HEK293 (cell line): ENCODE data around the gene CAMK2G.

Experiments
- EGR2 ChIP-seq: fragments of 450-650 bp; formaldehyde crosslinking; IDR thresholded peaks from 2 replicates; pipeline ENCODE4 v1.5.1; 2016; ENCODE audit warnings: low read depth, missing biosample characterization, missing genetic modification characterization
- HOXA7 ChIP-seq: sonication (generic); formaldehyde crosslinking; IDR thresholded peaks from 2 replicates; pipeline ENCODE4 v1.8.1; 2022; ENCODE audit warnings: missing genetic modification reagents, borderline replicate concordance
- ZBTB1 ChIP-seq: fragments of 450-650 bp; formaldehyde crosslinking; IDR thresholded peaks from 2 replicates; pipeline ENCODE4 v1.5.1; 2016; ENCODE audit warnings: missing biosample characterization, missing genetic modification characterization
- ZBTB8A ChIP-seq: fragments of 450-650 bp; formaldehyde crosslinking; IDR thresholded peaks from 2 replicates; pipeline ENCODE4 v1.5.1; 2016; ENCODE audit warnings: missing biosample characterization, missing genetic modification characterization
- ZNF175 ChIP-seq: fragments of 450-650 bp; formaldehyde crosslinking; IDR thresholded peaks from 2 replicates; pipeline ENCODE4 v1.5.1; 2016; ENCODE audit warnings: missing biosample characterization, missing genetic modification characterization
- ZNF202 ChIP-seq: fragments of 450-650 bp; formaldehyde crosslinking; IDR thresholded peaks from 2 replicates; pipeline ENCODE4 v1.5.1; 2016; ENCODE audit warnings: missing biosample characterization, missing genetic modification characterization, borderline replicate concordance
- ZNF391 ChIP-seq: fragments of 450-650 bp; formaldehyde crosslinking; IDR thresholded peaks from 2 replicates; pipeline ENCODE4 v1.5.1; 2016; ENCODE audit warnings: low read depth, missing biosample characterization, missing genetic modification characterization, borderline replicate concordance
- ZNF510 ChIP-seq: fragments of 450-650 bp; formaldehyde crosslinking; IDR thresholded peaks from 2 replicates; pipeline ENCODE4 v1.5.1; 2018; ENCODE audit warnings: mild to moderate bottlenecking, missing genetic modification characterization, missing biosample characterization; ENCODE audit not compliant: insufficient replicate concordance
- ZNF792 ChIP-seq: fragments of 450-650 bp; formaldehyde crosslinking; IDR thresholded peaks from 2 replicates; pipeline ENCODE4 v1.5.1; 2016; ENCODE audit warnings: missing biosample characterization, missing genetic modification characterization
- TF ChIP-seq, protein P1 (sequence below): fragments of 450-650 bp; formaldehyde crosslinking; IDR thresholded peaks from 2 replicates; pipeline ENCODE4 v1.5.1; 2016; ENCODE audit warnings: missing biosample characterization, missing genetic modification characterization
- TF ChIP-seq, protein P2 (sequence below): fragments of 450-650 bp; formaldehyde crosslinking; IDR thresholded peaks from 2 replicates; pipeline ENCODE4 v1.5.1; 2016; ENCODE audit warnings: missing biosample characterization, missing genetic modification characterization
- TF ChIP-seq, protein P3 (sequence below): fragments of 450-650 bp; formaldehyde crosslinking; IDR thresholded peaks from 2 replicates; pipeline ENCODE4 v1.5.1; 2016; ENCODE audit warnings: missing biosample characterization, missing genetic modification characterization

DNA sequence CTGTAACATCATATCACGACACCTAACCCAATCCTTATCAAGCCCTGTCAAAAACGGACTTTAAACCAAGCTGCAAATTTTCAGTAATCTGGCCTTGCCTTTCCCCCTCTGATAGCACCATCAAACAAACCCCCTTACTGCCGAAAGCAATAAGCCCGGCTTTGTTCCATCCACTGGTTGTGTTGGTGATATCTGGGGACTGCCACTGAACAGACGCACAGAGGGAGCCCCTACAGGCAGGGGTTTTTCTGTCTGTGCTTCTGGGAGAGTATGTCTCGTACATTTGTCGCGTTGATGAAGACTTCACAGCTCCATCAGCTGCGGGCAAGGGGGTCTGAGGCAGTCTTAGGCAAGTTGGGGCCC, 36.0 kb upstream of the CAMK2G start:
- TF ChIP-seq, protein P1, sequence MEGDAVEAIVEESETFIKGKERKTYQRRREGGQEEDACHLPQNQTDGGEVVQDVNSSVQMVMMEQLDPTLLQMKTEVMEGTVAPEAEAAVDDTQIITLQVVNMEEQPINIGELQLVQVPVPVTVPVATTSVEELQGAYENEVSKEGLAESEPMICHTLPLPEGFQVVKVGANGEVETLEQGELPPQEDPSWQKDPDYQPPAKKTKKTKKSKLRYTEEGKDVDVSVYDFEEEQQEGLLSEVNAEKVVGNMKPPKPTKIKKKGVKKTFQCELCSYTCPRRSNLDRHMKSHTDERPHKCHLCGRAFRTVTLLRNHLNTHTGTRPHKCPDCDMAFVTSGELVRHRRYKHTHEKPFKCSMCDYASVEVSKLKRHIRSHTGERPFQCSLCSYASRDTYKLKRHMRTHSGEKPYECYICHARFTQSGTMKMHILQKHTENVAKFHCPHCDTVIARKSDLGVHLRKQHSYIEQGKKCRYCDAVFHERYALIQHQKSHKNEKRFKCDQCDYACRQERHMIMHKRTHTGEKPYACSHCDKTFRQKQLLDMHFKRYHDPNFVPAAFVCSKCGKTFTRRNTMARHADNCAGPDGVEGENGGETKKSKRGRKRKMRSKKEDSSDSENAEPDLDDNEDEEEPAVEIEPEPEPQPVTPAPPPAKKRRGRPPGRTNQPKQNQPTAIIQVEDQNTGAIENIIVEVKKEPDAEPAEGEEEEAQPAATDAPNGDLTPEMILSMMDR (tag by site-specific recombination) = peak; percentile 42; the same call in 1 of the 2 replicates
- no peak for TF ChIP-seq ZNF792
- TF ChIP-seq ZNF175 (tag by site-specific recombination) = no peak
- TF ChIP-seq, protein P2, sequence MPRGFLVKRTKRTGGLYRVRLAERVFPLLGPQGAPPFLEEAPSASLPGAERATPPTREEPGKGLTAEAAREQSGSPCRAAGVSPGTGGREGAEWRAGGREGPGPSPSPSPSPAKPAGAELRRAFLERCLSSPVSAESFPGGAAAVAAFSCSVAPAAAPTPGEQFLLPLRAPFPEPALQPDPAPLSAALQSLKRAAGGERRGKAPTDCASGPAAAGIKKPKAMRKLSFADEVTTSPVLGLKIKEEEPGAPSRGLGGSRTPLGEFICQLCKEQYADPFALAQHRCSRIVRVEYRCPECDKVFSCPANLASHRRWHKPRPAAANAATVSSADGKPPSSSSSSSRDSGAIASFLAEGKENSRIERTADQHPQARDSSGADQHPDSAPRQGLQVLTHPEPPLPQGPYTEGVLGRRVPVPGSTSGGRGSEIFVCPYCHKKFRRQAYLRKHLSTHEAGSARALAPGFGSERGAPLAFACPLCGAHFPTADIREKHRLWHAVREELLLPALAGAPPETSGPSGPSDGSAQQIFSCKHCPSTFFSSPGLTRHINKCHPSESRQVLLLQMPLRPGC (tag by site-specific recombination) = no peak
- no peak for TF ChIP-seq ZBTB8A
- TF ChIP-seq, protein P3, sequence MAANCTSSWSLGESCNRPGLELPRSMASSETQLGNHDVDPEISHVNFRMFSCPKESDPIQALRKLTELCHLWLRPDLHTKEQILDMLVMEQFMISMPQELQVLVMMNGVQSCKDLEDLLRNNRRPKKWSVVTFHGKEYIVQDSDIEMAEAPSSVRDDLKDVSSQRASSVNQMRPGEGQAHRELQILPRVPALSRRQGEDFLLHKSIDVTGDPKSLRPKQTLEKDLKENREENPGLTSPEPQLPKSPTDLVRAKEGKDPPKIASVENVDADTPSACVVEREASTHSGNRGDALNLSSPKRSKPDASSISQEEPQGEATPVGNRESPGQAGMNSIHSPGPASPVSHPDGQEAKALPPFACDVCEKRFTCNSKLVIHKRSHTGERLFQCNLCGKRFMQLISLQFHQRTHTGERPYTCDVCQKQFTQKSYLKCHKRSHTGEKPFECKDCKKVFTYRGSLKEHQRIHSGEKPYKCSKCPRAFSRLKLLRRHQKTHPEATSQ = no peak
- no peak for TF ChIP-seq HOXA7 (CRISPR knock-in tag)
- TF ChIP-seq ZNF510 = no peak
- TF ChIP-seq ZBTB1 (tag by site-specific recombination) = no peak
- no peak for TF ChIP-seq ZNF391 (tag by site-specific recombination)
- no peak for TF ChIP-seq ZNF202 (tag by site-specific recombination)
- TF ChIP-seq EGR2 (tag by site-specific recombination) = no peak
